ENCODE data around the gene TXNDC17.
"Not testable (repeated sequence)": the region's sequence is repeated elsewhere in the genome, so short reads cannot be mapped to it uniquely, and the experiment has no call there.

The TXNDC17 gene

DNA sequence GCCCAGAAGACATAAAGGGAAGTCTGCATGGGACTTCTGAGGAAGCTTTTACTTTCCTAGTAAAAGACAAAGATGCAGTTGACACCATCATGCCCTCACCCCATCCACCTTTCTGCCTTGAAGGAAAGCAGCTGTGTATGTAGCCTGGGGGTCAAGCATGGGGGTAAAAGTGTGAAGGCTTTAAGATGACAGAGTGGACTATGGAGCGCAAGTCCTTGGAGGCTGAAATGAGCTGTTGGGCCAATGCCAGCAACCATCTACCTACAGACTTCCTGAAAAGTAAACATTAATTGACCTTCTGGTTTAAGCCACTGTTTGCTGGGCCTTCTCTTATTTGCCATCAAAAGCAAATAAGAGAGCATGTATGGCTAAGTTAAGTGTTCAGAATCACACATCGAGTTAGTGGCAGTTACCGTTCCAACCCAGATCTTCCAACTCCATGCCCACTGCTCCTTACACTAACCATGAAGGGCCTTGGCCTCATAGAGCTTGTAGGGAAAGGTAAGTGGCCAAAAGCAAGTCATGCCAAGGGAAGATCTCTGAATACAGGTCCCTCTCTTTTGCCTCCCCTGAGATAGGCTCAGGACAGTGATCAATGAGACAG is 42.3 kb downstream of the TXNDC17 start:
- no peak for DNase-seq (ENCODE audit: low read depth in 3 of 3)

DNA sequence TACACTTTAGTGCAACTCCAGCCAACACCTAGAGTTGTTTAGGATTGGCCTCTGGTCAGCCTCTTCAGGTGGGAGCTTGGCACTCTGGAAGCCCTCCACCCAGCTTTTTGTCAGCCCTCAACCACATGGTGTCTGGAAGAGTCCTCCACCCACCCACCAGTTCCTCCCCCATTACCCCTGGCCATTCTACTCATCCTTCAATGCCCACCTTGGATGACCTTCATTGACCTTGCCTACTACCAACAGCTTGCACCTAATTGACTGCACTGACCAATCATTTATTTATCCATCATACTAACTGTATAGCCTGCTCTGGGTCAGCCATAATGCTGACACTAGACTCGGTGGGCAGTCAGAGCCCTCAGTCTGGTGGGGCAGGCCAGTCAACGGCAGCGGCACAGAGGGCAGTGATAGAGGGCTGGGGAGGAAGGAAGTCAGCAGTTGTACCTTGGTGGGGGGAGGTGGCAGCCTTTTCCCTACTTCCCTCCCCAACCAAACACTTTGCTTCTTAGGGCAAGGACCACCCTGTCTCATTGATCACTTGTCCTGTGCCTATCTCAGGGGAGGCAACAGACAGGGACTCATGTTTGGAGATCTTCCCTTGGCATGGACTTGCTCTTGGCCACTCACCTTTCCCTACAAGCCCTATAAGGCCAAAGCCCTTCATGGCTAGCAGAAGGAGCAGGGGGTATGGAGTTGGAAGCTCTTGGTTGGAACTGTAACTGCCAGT is 43.0 kb downstream of the TXNDC17 start:
- no peak for DNase-seq (ENCODE audit: low read depth in 3 of 3)

DNA sequence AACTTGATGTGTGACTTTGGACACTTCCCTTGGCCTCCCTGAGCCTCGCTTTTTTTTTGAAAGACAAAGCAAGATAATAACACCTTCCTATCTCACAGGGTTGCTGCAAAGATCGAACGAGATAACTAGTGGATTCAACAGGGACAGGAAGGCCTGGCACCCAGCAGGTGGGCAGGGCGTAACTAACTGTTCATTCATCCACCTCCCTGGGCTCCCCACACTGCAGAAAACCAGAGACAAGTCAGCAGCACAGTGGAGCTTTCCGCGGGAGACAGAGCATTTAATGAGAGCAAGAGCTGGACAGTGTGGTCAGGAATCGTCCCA is 43.6 kb downstream of the TXNDC17 start:
- no peak for DNase-seq (ENCODE audit: low read depth in 3 of 3)

DNA sequence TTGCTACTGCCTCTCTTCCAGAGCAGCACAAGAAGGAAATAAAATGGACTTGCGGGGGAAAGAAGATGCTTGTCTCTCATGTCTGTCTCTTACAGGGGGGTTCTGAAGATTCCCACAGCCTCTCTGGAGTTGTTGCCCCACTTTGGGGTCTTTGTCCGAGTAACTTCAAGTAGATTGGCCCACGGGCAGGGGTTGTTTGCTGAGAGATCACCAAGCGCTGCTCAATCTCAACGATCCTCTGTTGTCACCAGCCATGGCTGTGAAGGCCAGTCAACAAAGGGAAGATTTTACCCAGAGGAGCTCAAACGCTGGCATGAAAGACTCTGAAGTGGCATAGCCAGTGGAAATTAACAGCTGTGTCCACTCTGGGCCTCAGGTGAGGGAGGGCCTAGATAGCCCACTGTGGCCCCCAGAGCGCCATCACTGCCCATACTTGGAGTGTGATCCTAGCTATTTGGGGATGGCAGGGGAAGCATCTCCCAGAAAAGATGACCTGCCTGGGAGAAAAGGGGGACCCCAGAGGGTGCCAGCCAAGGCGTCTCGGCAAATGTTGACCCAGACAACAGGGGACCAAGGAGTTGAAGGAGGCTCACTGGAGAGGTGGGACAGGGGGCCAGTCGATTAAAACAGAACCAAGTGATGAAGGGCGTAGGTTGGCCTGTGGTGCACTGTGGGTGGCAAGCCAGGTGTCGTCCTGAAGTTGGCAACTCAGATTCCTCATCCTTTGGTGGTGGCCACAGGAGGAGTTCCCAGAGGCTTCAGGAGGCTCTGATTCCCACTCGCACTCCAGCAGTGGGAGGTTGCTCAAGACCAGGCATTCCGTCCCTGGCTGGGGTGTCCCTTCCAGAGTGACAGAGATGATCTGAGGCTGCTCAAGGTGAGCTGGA is 44.3 kb downstream of the TXNDC17 start:
- DNase-seq (ENCODE audit: low read depth in 3 of 3), result no peak

DNA sequence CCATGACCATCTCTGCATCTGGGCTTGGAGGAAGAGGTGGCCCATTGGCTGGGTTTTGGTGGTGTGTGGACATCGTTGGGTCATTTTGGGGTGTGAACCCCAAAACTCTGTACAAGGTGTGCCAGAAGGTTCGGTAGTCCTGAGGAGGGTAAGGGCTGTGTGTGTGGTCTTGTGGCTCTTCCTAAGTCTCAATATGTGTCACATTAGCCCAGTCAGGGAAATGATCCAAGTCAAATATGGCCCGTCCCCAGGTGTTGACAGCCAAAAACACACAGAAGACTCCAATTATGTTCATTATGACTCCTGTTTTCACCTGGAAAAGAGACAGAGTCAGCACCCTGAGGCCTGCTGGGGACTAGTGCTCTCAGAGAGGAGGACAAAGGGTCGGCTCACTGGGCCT is 45.2 kb downstream of the TXNDC17 start:
- no peak for DNase-seq (ENCODE audit: low read depth in 3 of 3)

DNA sequence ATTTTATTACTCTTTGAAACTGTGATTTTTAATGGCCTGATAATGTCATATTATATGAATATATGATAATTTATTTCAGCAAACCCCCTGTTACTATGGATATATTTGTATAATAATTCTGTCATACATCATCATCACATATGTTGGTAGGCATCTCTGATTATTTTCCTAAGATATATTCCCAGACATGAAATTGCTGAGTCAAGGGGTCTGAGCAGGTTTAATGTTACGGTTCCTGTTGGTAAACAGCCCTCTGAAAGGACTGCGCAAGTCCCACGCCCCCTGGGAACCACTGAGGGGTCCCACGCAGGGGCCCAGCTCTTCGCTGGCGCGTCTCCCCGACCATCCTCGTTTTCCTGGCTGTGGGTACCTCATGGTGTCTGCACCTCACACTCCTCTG is 48.1 kb downstream of the TXNDC17 start:
- DNase-seq (ENCODE audit: low read depth in 3 of 3), result no peak

DNA sequence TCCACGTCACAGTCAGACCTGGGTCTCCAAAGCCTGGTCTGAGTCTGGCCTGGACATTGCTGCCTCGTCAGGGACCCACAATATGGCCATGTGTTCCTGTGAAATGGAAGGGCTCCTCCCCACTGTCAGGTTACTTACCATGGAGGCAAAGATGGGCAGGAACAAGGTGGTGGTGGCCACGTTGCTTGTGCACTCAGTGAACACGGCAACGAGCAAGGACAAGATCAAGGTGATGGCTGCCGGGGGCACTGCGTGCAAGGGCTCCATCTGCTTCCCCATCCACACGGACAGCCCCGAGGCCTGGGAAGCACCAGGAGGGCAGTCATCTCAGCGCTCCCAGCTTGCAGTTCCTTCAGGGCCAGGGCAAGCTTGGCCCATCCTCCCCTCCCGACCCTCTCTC is 49.8 kb downstream of the TXNDC17 start:
- no peak for DNase-seq (ENCODE audit: low read depth in 3 of 3)

DNA sequence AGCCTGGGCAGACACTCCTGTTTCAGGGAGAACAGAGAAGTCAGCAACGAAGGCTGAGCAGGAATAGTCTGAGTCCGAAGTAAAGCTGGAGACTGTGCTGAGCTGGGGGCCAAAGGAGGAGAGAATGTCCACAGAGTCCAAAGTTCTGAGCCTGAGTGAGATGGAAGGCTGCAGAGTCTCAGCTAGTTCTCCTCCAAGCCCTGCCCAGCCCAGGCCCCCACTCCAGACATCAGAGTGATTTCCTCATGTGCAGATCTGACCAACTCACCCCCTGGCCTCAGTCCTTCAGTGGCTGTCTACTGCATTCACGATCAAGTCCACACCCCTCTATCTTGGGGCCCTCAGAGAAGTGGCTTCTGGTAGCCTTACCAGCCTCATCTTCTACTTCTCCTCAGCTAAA is 50.7 kb downstream of the TXNDC17 start:
- no peak for DNase-seq (ENCODE audit: low read depth in 3 of 3)

DNA sequence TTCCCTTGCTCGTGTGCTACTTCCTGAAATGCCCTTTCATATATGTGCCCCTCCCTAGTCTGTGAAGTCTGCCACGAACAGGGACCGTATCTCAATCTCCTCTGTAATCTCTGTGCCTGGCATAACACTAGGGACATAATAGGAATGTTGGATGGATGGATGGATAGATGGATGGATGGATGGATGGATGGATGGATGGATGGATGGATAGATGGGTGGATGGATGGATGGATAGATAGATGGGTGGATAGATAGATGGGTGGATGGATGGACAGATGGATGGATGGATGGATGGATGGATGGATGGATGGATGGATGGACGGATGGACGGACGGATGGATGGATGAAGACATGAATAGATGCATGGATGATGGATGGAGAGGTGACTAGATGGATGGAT is 51.1 kb downstream of the TXNDC17 start:
- DNase-seq (ENCODE audit: low read depth in 3 of 3), result not testable (repeated sequence)

All from stimulated activated CD4-positive, alpha-beta T cell treated with anti-CD3 and anti-CD28 coated beads, TNF-alpha, amount 100 ng/mL, for 24 hours (primary cell).